K562 (cell line): ENCODE measurements around the gene FAM171A1. TPM values are rescaled to one million over a fixed set of nuclear protein-coding genes. Genes with fewer than 3 reads are reported as not detected.

Source experiments
- ATF1 ChIP-seq, 2 experiments: fragments of 450-650 bp in 1 of 2; IDR thresholded peaks; 2 replicates each; pipeline ENCODE4 v1.6.1; 2016; ENCODE audit warnings: missing compliant biosample characterization in 1 of 2, missing genetic modification characterization in 1 of 2
- CTCF ChIP-seq, 3 experiments: IDR thresholded peaks in 2 of 3; conservative IDR thresholded peaks in 1 of 3; 2 replicates each; pipeline ENCODE4 v1.5.1; 2011 to 2012; ENCODE audit warnings: low read length in 3 of 3, mild to moderate bottlenecking in 3 of 3, control low read depth in 2 of 3, improper control_type of control experiment in 1 of 3, inconsistent platforms in 1 of 3, low read depth in 1 of 3, mixed read lengths in 1 of 3, moderate library complexity in 1 of 3; ENCODE audit not compliant: insufficient read depth in 2 of 3
- DDX20 ChIP-seq: fragments of 450-650 bp; IDR thresholded peaks from 2 replicates; pipeline ENCODE4 v1.6.1; 2016; ENCODE audit warnings: missing genetic modification characterization, low read depth, mild to moderate bottlenecking, missing compliant biosample characterization, moderate library complexity
- JUND ChIP-seq, 2 experiments: IDR thresholded peaks; 2 replicates in 1 of 2; 3 replicates in 1 of 2; pipeline ENCODE4 v1.6.1; 2011; ENCODE audit warnings: borderline replicate concordance in 2 of 2, low read depth in 2 of 2, low read length in 2 of 2, improper control_type of control experiment in 1 of 2, missing biosample characterization in 1 of 2, missing genetic modification characterization in 1 of 2, missing genetic modification reagents in 1 of 2
- RB1 ChIP-seq: fragments of 450-650 bp; IDR thresholded peaks from 2 replicates; pipeline ENCODE4 v1.6.1; 2017; ENCODE audit warnings: low read depth, mild to moderate bottlenecking
- RCOR1 ChIP-seq, 2 experiments: IDR thresholded peaks; 2 replicates each; pipeline ENCODE4 v1.6.1; 2012; ENCODE audit warnings: low read depth in 2 of 2, low read length in 2 of 2, borderline replicate concordance in 1 of 2, improper control_type of control experiment in 1 of 2
- REST ChIP-seq, 2 experiments: fragments of 450-650 bp; formaldehyde crosslinking in 1 of 2; IDR thresholded peaks; 2 replicates each; pipeline versions ENCODE4 v1.4.0 to v1.6.1; 2014 to 2020; ENCODE audit warnings: mild to moderate bottlenecking in 2 of 2, borderline replicate concordance in 1 of 2, low read depth in 1 of 2
- polyA plus RNA-seq, 8 experiments: library from polyadenylated mRNA; depleted of rRNA in 4 of 8; stranded (reverse) in 5 of 8; unstranded in 3 of 8; fragments of >200 nt; fragmentation: Nextera tagmentation in 2 of 8; fragmentation: Illumina TruSeq in 1 of 8; extraction: Ambion mirVana in 2 of 8; extraction: Trizol in 1 of 8; gene quantifications; 2 replicates each; pipeline versions ENCODE4 v1.2.1 to v1.2.3, GENCODE V29; 2011 to 2014; ENCODE audit warnings: inconsistent platforms in 1 of 8, missing spikeins in 1 of 8
- total RNA-seq, 7 experiments: library from RNA; depleted of rRNA in 6 of 7; stranded (reverse); fragments of >200 nt in 6 of 7; fragmentation: Illumina TruSeq in 2 of 7; extraction: Trizol in 2 of 7; gene quantifications; 2 replicates each; pipeline versions ENCODE4 v1.2.1 to v1.2.3, GENCODE V29; 2011 to 2021; ENCODE audit warnings: low replicate concordance in 1 of 7

The FAM171A1 gene
- total and polyA plus RNA-seq, 9 of the 15 experiments (the other 6 are each of a cell fraction or from before 2014, with no cell fraction given), result 0.51 to 8.2 (median 4.8) TPM

- peak; percentile 61; the same call in 1 of the 2 replicates for TF ChIP-seq REST (IDR thresholded peaks at IDR 0.05; ENCODE audit: borderline replicate concordance)
- no peak for TF ChIP-seq REST (CRISPR knock-in tag; IDR thresholded peaks at IDR 0.05; ENCODE audit: low read depth)
- no peak for TF ChIP-seq ATF1 (CRISPR knock-in tag; IDR thresholded peaks at IDR 0.05)
- peak; percentile 51; the same call in 1 of the 2 replicates for TF ChIP-seq ATF1 (tag; IDR thresholded peaks at IDR 0.05)
- peak; percentile 63 for TF ChIP-seq RB1
- TF ChIP-seq JUND (IDR thresholded peaks at IDR 0.05; ENCODE audit: borderline replicate concordance, low read depth, low read length), result 0 out of 2 replicates have a peak, but pooled peaks have one; percentile 37
- no peak; the same call in 2 of the 3 replicates for TF ChIP-seq JUND (tag; IDR thresholded peaks at IDR 0.05; ENCODE audit: borderline replicate concordance, low read depth, low read length)
- TF ChIP-seq RCOR1 (IDR thresholded peaks at IDR 0.05; ENCODE audit: borderline replicate concordance in 1 of 2, low read depth in 2 of 2, low read length in 2 of 2), result 0 out of 4 replicates have a peak, but pooled peaks of 1 of the 2 experiments have one; percentile 28
- peak; percentile 80 to 93 (median 83) for TF ChIP-seq CTCF (IDR thresholded peaks at IDR 0.05 in 2 of 3, conservative IDR thresholded peaks at IDR 0.05 in 1 of 3; ENCODE audit: insufficient read depth in 2 of 3, low read depth in 1 of 3, low read length in 3 of 3)
- no peak for TF ChIP-seq DDX20
Observed at GRCh38 chr10:15209827-15210509, 161.1 kb downstream of the FAM171A1 start (continued).
